Tibial nerve (tissue), 4 donors: Measurements from ENCODE around the gene MTG2. TPM values are rescaled to one million over a fixed set of nuclear protein-coding genes. Genes with fewer than 3 reads are reported as not detected.

ENCODE experiments used
- DNase-seq, 2 donors: peaks; one replicate each; pipeline ENCODE4 v3.0.0-alpha.2; 2019; ENCODE audit warnings: low spot score in 2 of 2
- H3K27ac ChIP-seq, 4 donors: fragments of 200-600 bp; sonication (generic) in 3 of 4; one replicate each; pipeline ENCODE4 v1.5.1; 2017 to 2019; ENCODE audit warnings: mild to moderate bottlenecking in 1 of 4
- H3K27me3 ChIP-seq, 2 donors: fragments of 200-600 bp; sonication (generic) in 1 of 2; one replicate each; pipeline versions ENCODE4 v1.5.1 to v1.6.0; 2017 to 2019
- H3K36me3 ChIP-seq, 3 donors: fragments of 200-600 bp; sonication (generic); one replicate each; pipeline ENCODE4 v1.5.1; 2018 to 2019
- H3K4me1 ChIP-seq, 4 donors: fragments of 200-600 bp; sonication (generic) in 3 of 4; one replicate each; pipeline ENCODE4 v1.5.1; 2017 to 2019
- H3K4me3 ChIP-seq, 4 donors: fragments of 200-600 bp; sonication (generic) in 3 of 4; one replicate each; pipeline ENCODE4 v1.5.1; 2017 to 2019; ENCODE audit warnings: mild to moderate bottlenecking in 1 of 4, moderate library complexity in 1 of 4
- H3K9me3 ChIP-seq, 4 donors: fragments of 200-600 bp; sonication (generic) in 3 of 4; one replicate each; pipeline ENCODE4 v1.5.1; 2017 to 2019
- CTCF ChIP-seq, 5 experiments: fragments of 200-600 bp in 3 of 5; fragments of 450-650 bp in 2 of 5; sonication (generic) in 3 of 5; IDR thresholded peaks; one replicate each; pipeline ENCODE4 v1.5.1; 2016 to 2019; ENCODE audit warnings: antibody characterized with exemption in 5 of 5, mild to moderate bottlenecking in 3 of 5, moderate library complexity in 2 of 5
- EP300 ChIP-seq, 2 donors: sonication (generic); formaldehyde crosslinking; IDR thresholded peaks; one replicate each; pipeline ENCODE4 v1.6.1; 2017; ENCODE audit warnings: antibody characterized with exemption in 2 of 2, mild to moderate bottlenecking in 1 of 2
- POLR2A ChIP-seq, 2 donors: fragments of 450-650 bp; IDR thresholded peaks; one replicate each; pipeline ENCODE4 v1.6.1; 2017; ENCODE audit warnings: antibody characterized with exemption in 2 of 2, mild to moderate bottlenecking in 2 of 2, moderate library complexity in 2 of 2
- WGBS, 2 donors: methylation state at CpG; one replicate each; pipeline ENCODE4 v1.1.5; 2018; 5-methylcytosine and 5-hydroxymethylcytosine counted together
- total RNA-seq, 4 donors: library from RNA; depleted of rRNA; stranded (reverse); fragments of >200 nt; gene quantifications; one replicate each; pipeline ENCODE4 v1.1.0, GENCODE V29; 2016

MTG2 gene
- total RNA-seq, 4 donors from 2014 or later: 24.7 to 46.9 (median 41.6) TPM

- no peaks in the 10 kb centered on the region for H3K9me3 ChIP-seq
- H3K4me1 ChIP-seq: peaks cover 0 to 30% (median 12%) of the 10 kb centered on the region in 4 donors
- no peak for DNase-seq
- peaks cover 0 to 19% of the 10 kb centered on the region in 2 donors for H3K27me3 ChIP-seq
- TF ChIP-seq POLR2A (IDR thresholded peaks at IDR 0.05) (no peak), CTCF (IDR thresholded peaks at IDR 0.05) (no peak)
- 53 to 57% methylated on average over 6 of the region's 6 CpGs for WGBS, 2 donors
- H3K36me3 ChIP-seq: peaks cover 0 to 6% (median 0%) of the 10 kb centered on the region in 3 donors
- H3K4me3 ChIP-seq: no peak overlapping the region
- no peak overlapping the region for H3K27ac ChIP-seq
These were observed 53.4 kb downstream of the MTG2 start for GRCh38 chr20:62236200-62236599.

- WGBS, 2 donors: 52 to 62% methylated on average over 25 to 27 of the region's 28 CpGs
- H3K36me3 ChIP-seq: peaks cover 0 to 9% (median 0%) of the 10 kb centered on the region in 3 donors
- H3K4me3 ChIP-seq: no peak overlapping the region
- no peaks in the 10 kb centered on the region for H3K9me3 ChIP-seq
- no peak for DNase-seq
- peaks cover 0 to 30% (median 12%) of the 10 kb centered on the region in 4 donors for H3K4me1 ChIP-seq
- TF ChIP-seq CTCF (IDR thresholded peaks at IDR 0.05): no peak
- TF ChIP-seq POLR2A (IDR thresholded peaks at IDR 0.05): no peak
- no peak for TF ChIP-seq EP300 (IDR thresholded peaks at IDR 0.05)
- H3K27ac ChIP-seq: no peak overlapping the region
- peaks cover 0 to 19% of the 10 kb centered on the region in 2 donors for H3K27me3 ChIP-seq
These were observed 54.1 kb downstream of the MTG2 start for GRCh38 chr20:62236766-62237513.

- Histone ChIP-seq H3K27ac (peak overlapping the region in 2 of 4 donors; percentile 45 to 91), H3K4me3 (peak overlapping the region in 2 of 4 donors; percentile 47 to 97), H3K27me3 (peaks cover 0 to 14% of the 10 kb centered on the region in 2 donors), H3K9me3 (no peaks in the 10 kb centered on the region), H3K36me3 (peaks cover 0 to 9% (median 0%) of the 10 kb centered on the region in 3 donors), H3K4me1 (peaks cover 0 to 30% (median 12%) of the 10 kb centered on the region in 4 donors)
- no peak for TF ChIP-seq EP300 (IDR thresholded peaks at IDR 0.05)
- no peak for TF ChIP-seq CTCF (IDR thresholded peaks at IDR 0.05)
- TF ChIP-seq POLR2A (IDR thresholded peaks at IDR 0.05): no peak
- DNase-seq: no peak
- WGBS, 2 donors: 60 to 70% methylated on average over 1 of the region's 1 CpG
These were observed 54.6 kb downstream of the MTG2 start for GRCh38 chr20:62237514-62237800.

- Histone ChIP-seq H3K27me3 (peaks cover 0 to 9% of the 10 kb centered on the region in 2 donors), H3K9me3 (no peaks in the 10 kb centered on the region), H3K36me3 (peaks cover 0 to 9% (median 0%) of the 10 kb centered on the region in 3 donors), H3K4me3 (peak within 1 kb of the TSS; percentile 69 to 97 (median 80)), H3K27ac (peak within 1 kb of the TSS; percentile 82 to 91 (median 84)), H3K4me1 (peaks cover 0 to 30% (median 12%) of the 10 kb centered on the region in 4 donors)
- 1 to 2% methylated on average over 22 to 28 of the region's 55 CpGs for whole genome bisulfite sequencing, 2 donors
- TF ChIP-seq POLR2A (IDR thresholded peaks at IDR 0.05): peak in 1 of 2 donors; percentile 36
- peak in 1 of 5 experiments; percentile 30 for TF ChIP-seq CTCF (IDR thresholded peaks at IDR 0.05)
- TF ChIP-seq EP300 (IDR thresholded peaks at IDR 0.05): peak in 1 of 2 donors; percentile 52
- peak; percentile 99 for DNase-seq
These were observed 55.2 kb downstream of the MTG2 start, which contains the start of gene OSBPL2 for GRCh38 chr20:62237801-62238568. TSS of gene OSBPL2 (plus strand) at chr20:62238521. CDS start at chr20:62256185, 17,664 bp downstream.
